HG03469 (cell line): ENCODE measurements around the gene CACFD1.
A peak's percentile ranks its signal among the peaks of the same experiment; 100 is the strongest.

Experiments used
- ATAC-seq: cut with Tn5 transposase; IDR thresholded peaks from one replicate; pipeline ENCODE4 v1.9.1; 2021; ENCODE audit warnings: mild to moderate bottlenecking, moderate library complexity, moderate number of reproducible peaks; ENCODE audit not compliant: unreplicated experiment

Gene CACFD1

GRCh38 chr9:133478851-133479711 lies 19.3 kb downstream of the CACFD1 start, which contains the start of gene SLC2A6:
Gene SLC2A6 (minus strand): TSS chr9:133479099. CDS start chr9:133479059, 40 bp downstream.
- ATAC-seq = peak; percentile 80

GRCh38 chr9:133483611-133484010 lies 23.8 kb downstream of the CACFD1 start:
- no peak for ATAC-seq

- no peak for ATAC-seq
These were observed 25.1 kb downstream of the CACFD1 start for GRCh38 chr9:133484671-133485437.

GRCh38 chr9:133485531-133486260 lies 25.9 kb downstream of the CACFD1 start:
- no peak for ATAC-seq

GRCh38 chr9:133487331-133487725 lies 27.6 kb downstream of the CACFD1 start:
- ATAC-seq = no peak

GRCh38 chr9:133488686-133489252 lies 29.0 kb downstream of the CACFD1 start:
- no peak for ATAC-seq

GRCh38 chr9:133489253-133490190 lies 29.7 kb downstream of the CACFD1 start:
- ATAC-seq = no peak

- no peak for ATAC-seq
These were observed 30.5 kb downstream of the CACFD1 start for GRCh38 chr9:133490201-133490681.

- ATAC-seq = no peak
These were observed 31.3 kb downstream of the CACFD1 start for GRCh38 chr9:133490865-133491655.

- ATAC-seq = no peak
These were observed 31.8 kb downstream of the CACFD1 start for GRCh38 chr9:133491656-133491925.

- ATAC-seq = no peak
These were observed 32.6 kb downstream of the CACFD1 start for GRCh38 chr9:133492061-133493021.

- no peak for ATAC-seq
These were observed 33.6 kb downstream of the CACFD1 start for GRCh38 chr9:133493428-133493827.

GRCh38 chr9:133493845-133494540 lies 34.2 kb downstream of the CACFD1 start:
- no peak for ATAC-seq

GRCh38 chr9:133494636-133495326 lies 35.0 kb downstream of the CACFD1 start:
- ATAC-seq = no peak

GRCh38 chr9:133495327-133496293 lies 35.8 kb downstream of the CACFD1 start:
- no peak for ATAC-seq
